ENCODE measurements around the gene BCL2. TPM values are rescaled to one million over a fixed set of nuclear protein-coding genes. Genes with fewer than 3 reads are reported as not detected.

Gene BCL2
- polyA plus RNA-seq, 1 of the 3 experiments (the other 2 are of a cell fraction): 1.5 TPM

- Histone ChIP-seq H2AFZ (ENCODE audit: low read depth) (no peak overlapping the region), H3F3A (replicated peaks; ENCODE audit: insufficient read depth) (no peaks in the 10 kb centered on the region), H3K4me1 (ENCODE audit: control insufficient read depth in 1 of 2, insufficient read depth in 2 of 2, low read depth in 1 of 2, low read length in 1 of 2) (peaks cover 0 to 24% of the 10 kb centered on the region in 2 experiments; a peak in 2 of 4 replicates), H3K4me2 (no peak overlapping the region), H3K4me3 (ENCODE audit: low read depth in 2 of 2, low read length in 1 of 2) (no peak overlapping the region), H3K79me2 (ENCODE audit: insufficient read depth) (no peaks in the 10 kb centered on the region), H3K36me3 (replicated peaks in 1 of 2; ENCODE audit: control insufficient read depth in 1 of 2, insufficient read depth in 2 of 2, low read length in 1 of 2) (no peaks in the 10 kb centered on the region), H3K27me3 (ENCODE audit: insufficient read depth) (no peaks in the 10 kb centered on the region), H3K27ac (ENCODE audit: low read depth in 2 of 2, low read length in 1 of 2) (no peak overlapping the region), H3K9ac (no peak overlapping the region), H4K20me1 (ENCODE audit: insufficient read depth) (no peaks in the 10 kb centered on the region), H3K9me2 (no peaks in the 10 kb centered on the region), H3K9me3 (no peaks in the 10 kb centered on the region)
- TF ChIP-seq NFIC (IDR thresholded peaks at IDR 0.05; ENCODE audit: borderline replicate concordance) (no peak), TCF12 (IDR thresholded peaks at IDR 0.05) (no peak), RFX5 (IDR thresholded peaks at IDR 0.05; ENCODE audit: low read length) (no peak), FOXM1 (IDR thresholded peaks at IDR 0.05; ENCODE audit: low read depth) (no peak)
- DNase-seq: no peak
- 88% methylated on average over 6 of the region's 6 CpGs for WGBS (ENCODE audit: low lambda C conversion rate)
- POLR2A ChIA-PET: no interaction called here
- CTCF ChIA-PET: interaction anchor here (1.0 to 6.1 kb wide), 3 partner anchors 9 to 16 kb away, joined by 3 to 46 read pairs (median 7); partner anchors contain the start of gene BCL2
These were observed 13.3 kb downstream of the BCL2 start for GRCh38 chr18:63306249-63306648.

DNA sequence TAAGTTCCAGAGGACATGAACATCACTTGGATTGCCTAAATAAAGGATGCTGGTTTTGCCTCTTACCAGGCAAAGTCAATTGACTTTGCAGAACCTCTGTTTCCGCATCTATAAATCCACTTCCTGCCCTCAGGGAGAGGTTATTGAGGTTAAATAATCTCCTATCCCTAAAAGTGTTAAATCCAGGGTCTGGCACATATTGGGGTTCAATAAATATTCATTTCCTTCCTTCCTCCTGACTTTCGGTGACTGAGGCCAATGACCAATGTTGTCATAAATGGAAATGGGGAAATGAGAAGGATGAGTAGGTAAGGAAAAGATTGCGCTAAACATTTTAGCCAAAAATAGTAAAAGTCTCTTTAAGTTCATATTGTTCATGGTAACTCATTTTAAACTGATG, 16.0 kb downstream of the BCL2 start:
- ChIA-PET CTCF (interaction anchor here (1.9 kb wide), 1 partner anchor 287 kb away, joined by 5 read pairs; no protein-coding TSS in a partner anchor), POLR2A (no interaction called here)
- Histone ChIP-seq H2AFZ (ENCODE audit: low read depth) (no peak overlapping the region), H3K9me3 (no peaks in the 10 kb centered on the region), H3K9me2 (no peaks in the 10 kb centered on the region), H3F3A (replicated peaks; ENCODE audit: insufficient read depth) (no peaks in the 10 kb centered on the region), H3K79me2 (ENCODE audit: insufficient read depth) (no peaks in the 10 kb centered on the region), H3K36me3 (replicated peaks in 1 of 2; ENCODE audit: control insufficient read depth in 1 of 2, insufficient read depth in 2 of 2, low read length in 1 of 2) (no peaks in the 10 kb centered on the region), H3K27me3 (ENCODE audit: insufficient read depth) (no peaks in the 10 kb centered on the region), H3K4me1 (ENCODE audit: control insufficient read depth in 1 of 2, insufficient read depth in 2 of 2, low read depth in 1 of 2, low read length in 1 of 2) (peaks cover 3 to 21% of the 10 kb centered on the region in 2 experiments; a peak in 3 of 4 replicates), H3K4me3 (ENCODE audit: low read depth in 2 of 2, low read length in 1 of 2) (no peak overlapping the region), H4K20me1 (ENCODE audit: insufficient read depth) (no peaks in the 10 kb centered on the region), H3K27ac (ENCODE audit: low read depth in 2 of 2, low read length in 1 of 2) (no peak overlapping the region), H3K9ac (no peak overlapping the region), H3K4me2 (no peak overlapping the region)
- TF ChIP-seq FOSL2 (IDR thresholded peaks at IDR 0.05; ENCODE audit: borderline replicate concordance, low read depth) (no peak), POLR2AphosphoS5 (IDR thresholded peaks at IDR 0.05; ENCODE audit: low read depth, low read length) (no peak), TEAD4 (IDR thresholded peaks at IDR 0.05; ENCODE audit: borderline replicate concordance, insufficient read depth) (no peak), RCOR1 (IDR thresholded peaks at IDR 0.05; ENCODE audit: low read length) (no peak)
- WGBS (ENCODE audit: low lambda C conversion rate): 96% methylated on average over 3 of the region's 3 CpGs
- DNase-seq: no peak

DNA sequence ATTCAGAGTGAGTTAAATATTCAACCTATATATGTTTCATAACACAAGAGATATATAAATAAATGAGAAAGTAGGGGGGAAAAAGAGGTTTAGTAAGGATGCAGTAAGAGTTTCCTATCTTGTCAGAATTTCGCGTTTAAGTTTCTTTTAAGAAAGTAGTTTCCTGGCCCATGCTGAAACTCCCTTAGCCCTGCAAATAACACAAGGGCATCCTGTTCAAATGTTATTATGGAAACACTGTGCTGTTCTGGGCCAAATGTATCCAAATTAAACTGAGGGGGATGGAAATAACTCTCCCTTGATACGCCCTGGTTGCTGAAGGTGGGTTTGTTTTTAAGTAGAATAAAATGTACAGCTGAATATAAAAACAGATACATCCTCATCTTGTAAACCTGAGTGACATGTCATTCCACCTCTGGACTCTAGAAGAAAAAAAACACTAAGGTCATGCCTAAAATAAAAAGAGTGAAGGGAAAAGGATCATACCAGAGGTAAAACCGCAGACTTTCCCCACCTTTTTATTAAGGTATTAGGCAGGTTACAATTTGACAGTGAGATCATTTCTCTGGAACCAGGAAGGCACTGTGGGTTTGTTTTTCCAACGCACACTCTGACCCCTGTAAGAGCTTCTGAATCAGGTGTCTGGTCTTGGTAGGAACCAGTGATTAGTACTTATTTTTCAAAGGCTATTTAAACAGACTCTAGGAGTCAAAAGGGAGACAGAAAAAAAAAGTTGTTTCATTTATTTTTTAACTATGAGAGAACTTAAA, 16.7 kb downstream of the BCL2 start:
- no peaks in the 10 kb centered on the region for H4K20me1 ChIP-seq (ENCODE audit: insufficient read depth)
- no peaks in the 10 kb centered on the region for H3K27me3 ChIP-seq (ENCODE audit: insufficient read depth)
- no peaks in the 10 kb centered on the region for H3F3A ChIP-seq (replicated peaks; ENCODE audit: insufficient read depth)
- TF ChIP-seq TAF1 (IDR thresholded peaks at IDR 0.05; ENCODE audit: borderline replicate concordance, low read depth, low read length) (no peak), YY1 (IDR thresholded peaks at IDR 0.05; ENCODE audit: low read depth) (no peak), RXRA (IDR thresholded peaks at IDR 0.05; ENCODE audit: borderline replicate concordance, low read depth) (no peak), CHD2 (IDR thresholded peaks at IDR 0.05; ENCODE audit: low read length, partially characterized antibody) (no peak), EP300 (IDR thresholded peaks at IDR 0.05; ENCODE audit: borderline replicate concordance in 1 of 2, low read depth in 1 of 2, low read length in 1 of 2) (no peak)
- no peak overlapping the region for H3K4me2 ChIP-seq
- H2AFZ ChIP-seq (ENCODE audit: low read depth): no peak overlapping the region
- no peak for DNase-seq
- no peak overlapping the region for H3K9ac ChIP-seq
- POLR2A ChIA-PET: no interaction called here
- H3K9me2 ChIP-seq: no peaks in the 10 kb centered on the region
- H3K36me3 ChIP-seq (replicated peaks in 1 of 2; ENCODE audit: control insufficient read depth in 1 of 2, insufficient read depth in 2 of 2, low read length in 1 of 2): no peaks in the 10 kb centered on the region
- no peak overlapping the region for H3K27ac ChIP-seq (ENCODE audit: low read depth in 2 of 2, low read length in 1 of 2)
- 81% methylated on average over 5 of the region's 5 CpGs for WGBS (ENCODE audit: low lambda C conversion rate)
- CTCF ChIA-PET: interaction anchor here (1.9 kb wide), 1 partner anchor 286 kb away, joined by 5 read pairs; no protein-coding TSS in a partner anchor
- H3K4me1 ChIP-seq (ENCODE audit: control insufficient read depth in 1 of 2, insufficient read depth in 2 of 2, low read depth in 1 of 2, low read length in 1 of 2): peaks cover 6 to 17% of the 10 kb centered on the region in 2 experiments; a peak in 3 of 4 replicates
- no peaks in the 10 kb centered on the region for H3K79me2 ChIP-seq (ENCODE audit: insufficient read depth)
- H3K9me3 ChIP-seq: no peaks in the 10 kb centered on the region
- no peak overlapping the region for H3K4me3 ChIP-seq (ENCODE audit: low read depth in 2 of 2, low read length in 1 of 2)

All from SK-N-SH (cell line).